GM21723 (cell line): ENCODE measurements around the gene DYDC1.
"Not testable (repeated sequence)": the region's sequence is repeated elsewhere in the genome, so short reads cannot be mapped to it uniquely, and the experiment has no call there.

Source experiments
- ATAC-seq: cut with Tn5 transposase; IDR thresholded peaks from one replicate; pipeline ENCODE4 v1.9.1; 2021; ENCODE audit warnings: mild to moderate bottlenecking, moderate library complexity; ENCODE audit not compliant: unreplicated experiment

Gene DYDC1

DNA sequence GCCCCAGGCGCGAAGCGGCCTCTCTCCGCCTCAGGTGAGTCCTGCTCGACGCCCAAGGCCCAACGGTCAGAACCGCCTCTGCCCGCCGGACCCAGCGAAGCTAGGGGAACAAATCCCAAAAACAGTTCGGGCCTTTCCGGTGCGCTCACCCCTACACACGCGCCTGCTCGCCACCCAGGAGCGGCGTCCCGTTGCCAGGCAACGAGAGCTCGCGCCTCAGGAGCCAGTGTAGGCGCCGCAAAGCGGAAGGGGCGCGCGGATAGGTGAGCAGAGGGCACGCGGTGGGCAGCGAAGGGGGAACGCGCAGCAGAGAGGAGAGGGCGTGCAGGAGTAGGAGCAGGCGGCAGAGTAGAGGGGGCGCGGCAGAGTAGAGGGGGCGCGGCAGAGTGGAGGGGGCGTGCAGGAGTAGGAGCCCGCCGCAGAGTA is at the start of gene DYDC1, which contains the start of gene DYDC2:
Gene DYDC1, minus strand, starts transcription at position 193 of the 426 bp plus-strand sequence. CDS start 4,154 bp downstream, outside the sequence.
Gene DYDC2, plus strand, starts transcription at position 219 of the 426 bp plus-strand sequence. CDS start 5,663 bp downstream, outside the sequence.
- ATAC-seq, result no peak

- no peak for ATAC-seq
Observed at GRCh38 chr10:80406204-80406603, 49.6 kb upstream of the DYDC1 start.

DNA sequence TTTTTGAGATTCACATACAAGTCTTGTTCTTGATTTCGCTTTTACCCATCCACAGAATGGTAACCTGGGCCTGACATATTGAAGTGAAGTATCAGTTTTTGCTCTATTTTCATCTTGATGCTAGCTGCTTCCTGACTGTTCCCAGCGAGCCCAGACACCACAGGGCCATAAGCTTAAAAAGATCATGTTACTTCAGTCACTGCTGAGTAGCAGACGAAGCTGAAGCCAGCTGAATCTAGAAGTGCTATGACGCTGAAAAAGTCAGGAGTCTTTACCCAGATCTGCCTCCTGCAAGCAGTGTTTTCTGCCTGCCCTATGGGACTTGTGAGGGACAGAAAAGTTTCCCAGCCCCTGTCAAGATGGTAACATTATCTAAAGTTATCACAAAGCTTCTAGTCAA is 49.1 kb upstream of the DYDC1 start:
- ATAC-seq, result no peak

DNA sequence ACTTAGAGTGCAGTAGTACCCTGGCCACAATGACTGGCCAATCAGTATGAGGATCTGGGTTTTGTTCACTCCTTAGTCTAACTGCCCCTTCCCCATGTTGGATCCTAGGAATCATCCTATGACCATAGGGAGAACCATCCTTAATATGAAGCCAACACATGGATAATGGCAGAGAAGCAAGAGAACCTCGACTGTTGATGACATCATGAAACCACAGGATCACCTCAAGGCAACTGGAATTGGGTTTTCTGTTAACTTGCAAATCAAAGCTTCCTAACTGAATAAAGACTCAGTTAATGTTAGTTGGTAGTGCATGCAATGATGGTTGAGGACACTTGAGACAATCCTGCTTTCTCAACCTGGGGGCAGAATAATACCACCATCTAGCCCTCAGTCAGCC is 48.5 kb upstream of the DYDC1 start:
- no peak for ATAC-seq

- ATAC-seq, result no peak
Observed at GRCh38 chr10:80400136-80400804, 43.7 kb upstream of the DYDC1 start.

DNA sequence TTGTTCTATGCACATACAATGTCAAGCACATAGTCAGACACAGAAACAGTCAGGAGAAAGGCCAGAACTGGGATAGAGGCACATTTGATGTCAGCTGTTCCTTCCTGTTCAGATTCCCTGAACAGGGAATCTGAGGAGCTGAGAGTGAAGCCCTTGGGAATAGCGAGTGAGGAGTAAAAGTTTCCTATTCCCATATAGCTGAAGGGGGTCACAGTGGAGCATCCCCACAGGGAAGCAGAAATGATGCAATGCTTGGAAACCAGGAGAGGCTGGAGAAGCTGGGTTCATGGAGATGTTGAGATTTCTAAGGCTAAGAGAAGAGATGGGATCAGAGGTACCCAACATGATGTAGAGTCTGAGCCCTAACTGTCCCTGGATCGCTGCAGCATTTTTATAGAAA is 40.5 kb upstream of the DYDC1 start:
- ATAC-seq, result no peak

DNA sequence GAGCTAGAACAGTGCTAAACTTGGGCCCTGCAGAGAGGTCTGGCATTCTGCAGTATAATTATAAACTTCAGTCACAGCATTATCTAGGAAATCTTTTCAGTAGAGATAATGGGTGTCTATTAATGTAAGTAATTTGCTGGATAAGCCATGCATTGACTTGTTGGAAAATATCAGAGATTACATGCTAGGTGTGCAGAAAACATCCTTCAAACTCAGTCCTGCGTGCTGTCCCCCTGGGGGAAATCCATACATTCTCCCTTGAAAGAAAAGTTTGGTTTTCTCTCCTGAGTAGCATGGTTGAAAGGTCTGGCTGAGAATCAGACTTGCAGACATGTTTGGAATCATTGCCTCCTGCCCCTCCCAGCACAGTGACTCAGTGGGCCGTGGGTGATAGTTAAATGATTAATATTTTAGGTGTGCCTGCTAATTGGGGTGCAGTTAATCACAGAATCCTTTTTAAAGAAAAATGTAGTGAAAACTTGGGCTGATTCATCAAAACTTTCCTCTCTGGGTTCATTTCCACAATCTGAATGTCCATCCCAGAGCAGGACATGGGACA is 37.9 kb upstream of the DYDC1 start:
- ATAC-seq, result no peak

DNA sequence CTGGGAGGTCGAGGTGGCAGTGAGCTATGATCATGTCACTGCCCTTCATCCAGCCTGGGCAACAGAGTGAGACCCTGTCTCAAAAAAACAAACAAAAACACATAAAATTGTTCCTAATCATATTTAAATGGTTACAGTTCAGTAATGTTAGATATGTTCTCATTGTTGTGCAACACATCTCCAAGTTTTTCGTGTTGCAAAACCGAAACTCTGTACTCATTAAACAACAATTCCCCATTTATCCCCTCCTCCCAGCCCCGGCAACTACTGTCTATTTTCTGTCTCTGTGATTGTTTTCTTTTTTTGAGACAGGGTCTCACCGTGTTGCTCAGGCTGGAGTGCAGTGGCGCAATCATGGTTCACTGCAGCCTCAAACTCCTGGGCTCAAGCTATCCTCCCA is 35.7 kb upstream of the DYDC1 start:
- ATAC-seq, result no peak

- no peak for ATAC-seq
Observed at GRCh38 chr10:80390740-80391139, 34.2 kb upstream of the DYDC1 start.

GRCh38 chr10:80382989-80383388 is 26.4 kb upstream of the DYDC1 start:
- ATAC-seq, result peak; percentile 79

GRCh38 chr10:80380185-80380584 is 23.6 kb upstream of the DYDC1 start:
- no peak for ATAC-seq

DNA sequence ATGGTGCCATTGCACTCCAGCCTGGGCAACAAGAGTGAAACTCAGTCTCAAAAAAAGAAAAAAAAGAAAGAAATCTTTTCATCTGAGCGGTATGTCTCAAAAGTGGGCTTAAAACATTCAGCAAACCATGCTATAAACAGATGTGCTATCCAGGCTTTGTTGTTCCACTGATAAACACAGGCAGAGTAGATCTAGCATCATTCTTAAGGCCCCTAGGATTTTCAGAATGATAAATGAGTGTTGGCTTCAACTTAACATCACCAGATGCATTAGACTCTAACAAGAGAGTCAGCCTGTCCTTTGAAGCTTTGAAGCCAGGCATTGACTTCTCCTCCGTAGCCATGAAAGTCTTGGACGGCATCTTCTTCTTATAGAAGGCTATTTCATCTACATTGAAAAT is 23.1 kb upstream of the DYDC1 start:
- ATAC-seq, result no peak

- ATAC-seq, result no peak
Observed at GRCh38 chr10:80373502-80373901, 16.9 kb upstream of the DYDC1 start.

DNA sequence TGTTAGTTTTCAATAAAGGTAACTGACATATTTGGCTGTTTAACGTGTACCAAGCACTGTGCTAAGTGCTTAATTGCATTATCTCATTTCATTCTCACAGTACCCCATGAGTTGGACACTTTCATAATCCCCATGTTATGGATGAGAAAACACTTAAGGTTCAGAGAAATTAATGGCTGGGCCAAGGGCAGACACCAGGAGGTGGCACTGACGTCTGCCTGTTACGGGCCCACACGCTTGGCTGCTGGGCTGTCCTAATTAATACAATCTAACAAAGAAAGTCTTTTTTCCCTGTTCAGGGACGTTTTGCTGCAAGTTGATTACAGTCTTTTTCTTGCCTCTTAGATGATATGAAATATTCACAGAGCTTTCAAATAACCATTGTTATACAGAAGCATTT is 16.1 kb upstream of the DYDC1 start:
- ATAC-seq, result no peak

DNA sequence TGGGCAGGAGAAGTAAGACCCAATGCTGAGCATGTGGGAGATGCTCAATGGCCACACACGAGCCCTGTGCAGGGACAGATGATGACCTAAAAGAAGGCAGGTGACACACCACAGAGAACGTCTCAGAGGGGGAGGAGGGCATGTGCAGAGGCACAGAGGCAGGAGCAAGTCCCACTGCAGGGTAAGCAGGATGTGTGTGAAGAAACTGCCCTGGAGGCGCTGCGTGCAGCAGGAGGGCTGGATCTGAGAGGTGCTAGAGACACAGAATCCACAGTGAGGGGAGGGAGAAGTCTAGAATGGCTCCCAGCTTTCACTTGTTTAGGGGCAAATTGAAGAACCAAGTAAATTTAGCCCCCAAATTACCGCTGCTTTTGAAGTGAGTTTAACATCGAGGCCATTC is 14.9 kb upstream of the DYDC1 start:
- no peak for ATAC-seq

- no peak for ATAC-seq
Observed at GRCh38 chr10:80365510-80365909, 9.0 kb upstream of the DYDC1 start.

DNA sequence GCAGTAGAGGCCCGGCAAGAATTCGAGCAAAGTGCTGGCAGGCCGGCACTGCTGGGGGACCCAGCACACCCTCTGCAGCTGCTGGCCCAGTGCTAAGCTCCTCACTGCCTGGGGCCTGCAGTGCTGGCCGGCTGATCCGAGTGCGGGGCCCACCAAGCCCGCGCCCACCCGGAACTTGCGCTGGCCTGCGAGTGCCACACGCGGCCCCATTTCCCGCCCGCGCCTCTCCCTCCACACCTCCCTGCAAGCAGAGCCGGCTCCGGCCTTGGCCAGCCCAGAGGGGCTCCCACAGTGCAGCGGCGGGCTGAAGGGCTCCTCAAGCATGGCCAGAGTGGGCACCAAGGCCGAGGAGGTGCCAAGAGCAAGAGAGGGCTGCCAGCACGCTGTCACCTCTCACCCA is 3.1 kb upstream of the DYDC1 start:
- ATAC-seq, result no peak

DNA sequence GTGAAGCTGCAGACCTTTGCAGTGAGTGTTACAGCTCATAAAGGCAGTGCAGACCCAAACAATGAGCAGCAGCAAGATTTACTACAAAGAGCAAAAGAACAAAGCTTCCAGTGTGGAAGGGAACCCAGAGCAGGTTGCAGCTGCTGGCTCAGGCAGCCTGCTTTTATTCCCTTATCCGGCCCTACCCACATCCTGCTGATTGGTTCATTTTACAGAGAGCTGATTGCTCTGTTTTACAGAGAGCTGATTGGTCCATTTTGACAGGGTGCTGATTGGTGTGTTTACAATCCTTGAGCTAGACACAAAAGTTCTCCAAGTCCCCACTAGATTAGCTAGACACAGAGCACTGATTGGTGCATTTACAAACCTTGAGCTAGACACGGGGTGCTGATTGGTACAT is 2.4 kb upstream of the DYDC1 start:
- not testable (repeated sequence) for ATAC-seq

DNA sequence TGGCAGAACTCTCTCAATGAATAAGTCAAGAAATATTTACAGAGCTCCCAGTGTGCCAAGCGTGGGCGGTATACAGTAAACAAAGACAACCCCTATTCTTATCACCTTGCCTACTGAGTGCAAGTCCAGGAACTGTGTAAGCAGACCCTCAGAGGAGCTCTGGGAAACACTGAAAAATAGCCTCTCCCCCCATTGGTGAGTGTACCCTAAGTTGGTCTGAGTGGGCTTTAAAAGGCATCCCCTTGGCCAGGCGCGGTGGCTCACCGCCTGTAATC is 1.2 kb upstream of the DYDC1 start:
- ATAC-seq, result no peak

- ATAC-seq, result no peak
Observed at GRCh38 chr10:80356989-80357850, 665 bp upstream of the DYDC1 start.

GRCh38 chr10:80351220-80351619 is 5.3 kb downstream of the DYDC1 start:
- no peak for ATAC-seq

DNA sequence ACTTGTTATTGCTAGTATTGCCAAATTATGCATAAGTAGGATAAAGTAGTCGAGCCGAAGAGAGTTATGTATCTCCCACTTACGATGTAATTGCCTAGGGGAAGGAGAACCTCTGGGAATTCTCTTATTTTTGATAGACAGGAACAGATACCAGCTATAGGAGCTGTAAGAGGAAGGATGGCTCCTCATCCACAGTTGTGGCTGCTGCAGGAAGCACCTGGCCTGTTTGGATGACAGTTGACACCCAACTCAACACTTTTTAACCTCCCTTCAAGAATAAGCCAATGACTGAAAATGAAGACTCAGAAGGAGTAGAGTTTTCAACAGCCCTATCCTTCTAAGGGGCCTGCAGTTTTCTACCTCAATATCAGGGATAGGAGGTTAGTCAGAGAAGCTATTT is 6.3 kb downstream of the DYDC1 start:
- ATAC-seq, result no peak
